ENCODE results near the gene RNF19B.

RNF19B gene

GRCh38 chr1:32888134-32888533 lies 76.5 kb downstream of the RNF19B start:
- DNase-seq (ENCODE audit: low read depth), result no peak

GRCh38 chr1:32887623-32888022 lies 77.0 kb downstream of the RNF19B start:
- no peak for DNase-seq (ENCODE audit: low read depth)

- DNase-seq (ENCODE audit: low read depth), result no peak
Measured at GRCh38 chr1:32886828-32887414, 77.7 kb downstream of the RNF19B start.

Data from HS-27A (cell line).